ENCODE results near the gene ZNF428. TPM values are rescaled to one million over a fixed set of nuclear protein-coding genes. Genes with fewer than 3 reads are reported as not detected.

ZNF428 gene
- total RNA-seq, 2 experiments from 2014 or later: 29.9 to 31.5 TPM

DNA sequence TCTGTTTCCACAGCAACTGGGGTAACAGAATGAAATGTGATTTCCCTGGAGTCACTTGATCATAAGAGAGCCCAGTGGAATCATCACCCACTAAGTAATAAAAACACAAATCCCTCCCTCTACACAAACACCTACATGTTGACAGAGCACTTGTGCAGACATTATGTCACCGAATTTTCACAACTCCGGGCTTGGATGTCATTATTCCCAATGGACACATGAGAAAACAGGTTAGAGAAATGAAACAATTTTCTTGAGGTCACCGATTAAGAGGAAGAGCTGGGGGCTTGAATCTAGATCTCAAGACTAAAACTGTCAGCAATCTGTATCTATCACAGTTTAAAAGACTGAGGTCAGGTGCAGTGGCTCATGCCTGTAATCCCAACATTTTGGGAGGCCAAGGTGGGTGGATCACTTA lies 47.2 kb downstream of the ZNF428 start:
- Mint-ChIP-seq H3K27ac (peak overlapping the region; percentile 23), H3K4me3 (no peak overlapping the region), H3K27me3 (ENCODE audit: low read depth) (no peaks in the 10 kb centered on the region), H3K4me1 (ENCODE audit: low read depth) (peaks cover 31% of the 10 kb centered on the region), H3K9me3 (ENCODE audit: insufficient read depth) (no peaks in the 10 kb centered on the region), H3K36me3 (ENCODE audit: low read depth) (peaks cover 13% of the 10 kb centered on the region)
- POLR2A ChIA-PET: interaction anchor here (1.4 to 2.0 kb wide), 3 partner anchors 8 to 23 kb away, joined by 3 to 5 read pairs (median 4); partner anchors contain the start of gene IRGQ
- CTCF ChIA-PET: interaction anchor here (2.4 kb wide), 2 partner anchors 12 to 17 kb away, joined by 6 to 7 read pairs; no protein-coding TSS in a partner anchor
- ATAC-seq (no peak), DNase-seq (no peak)

DNA sequence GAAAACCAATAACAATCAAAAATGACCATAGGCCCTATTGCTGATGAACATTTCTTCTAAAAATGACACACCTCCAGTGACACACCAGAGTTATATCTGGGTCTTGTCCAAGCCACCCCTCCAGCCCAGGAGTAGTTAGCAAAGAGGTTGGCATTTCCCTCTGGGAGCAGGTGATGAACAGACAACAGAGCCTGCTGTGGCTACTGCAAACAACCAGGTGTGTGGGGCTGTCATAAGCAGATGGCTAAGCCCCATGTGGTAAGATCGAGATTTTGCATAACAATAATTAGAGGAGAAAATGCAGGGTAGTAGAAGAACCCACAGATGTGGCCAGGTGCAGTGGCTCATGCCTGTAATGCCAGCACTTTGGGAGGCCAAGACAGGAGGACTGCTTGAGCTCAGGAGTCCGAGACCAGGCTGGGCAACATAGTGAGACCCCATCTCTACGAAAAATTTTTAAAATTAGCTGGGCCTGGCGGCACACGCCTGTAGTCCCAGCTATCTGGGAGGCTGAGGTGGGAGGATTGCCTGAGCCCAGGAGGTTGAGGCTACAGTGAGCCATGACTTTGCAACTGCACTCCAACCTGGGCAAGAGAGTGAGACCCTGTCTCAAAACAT lies 49.1 kb downstream of the ZNF428 start:
- CTCF ChIA-PET: interaction anchor here (2.4 to 3.6 kb wide), 3 partner anchors 15 to 24 kb away, joined by 7 to 18 read pairs (median 17); no protein-coding TSS in a partner anchor
- Mint-ChIP-seq H3K36me3 (ENCODE audit: low read depth) (peaks cover 15% of the 10 kb centered on the region), H3K27ac (no peak overlapping the region)

DNA sequence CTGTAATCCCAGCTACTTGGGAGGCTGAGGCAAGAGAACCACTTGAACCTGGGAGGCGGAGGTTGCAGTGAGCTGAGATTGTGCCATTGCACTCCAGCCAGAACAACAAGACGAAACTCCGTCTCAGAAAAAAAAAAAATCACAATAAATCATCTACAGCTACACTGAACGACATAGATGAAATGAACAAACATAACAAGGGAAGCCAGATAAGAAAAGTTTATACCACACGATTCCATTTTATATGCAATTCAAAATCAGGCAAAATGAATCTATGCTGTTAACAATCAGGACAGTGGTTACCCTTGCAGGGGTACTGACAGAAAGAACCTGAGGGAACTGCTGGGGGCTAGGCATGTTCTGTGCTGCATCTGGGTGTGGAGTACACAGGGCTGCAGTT lies 49.8 kb downstream of the ZNF428 start:
- H3K27me3 Mint-ChIP-seq (ENCODE audit: low read depth): no peaks in the 10 kb centered on the region
- CTCF ChIA-PET: interaction anchor here (1.2 to 3.6 kb wide), 3 partner anchors 12 to 25 kb away, joined by 3 to 18 read pairs (median 17); no protein-coding TSS in a partner anchor
- no peak overlapping the region for H3K4me3 Mint-ChIP-seq
- H3K36me3 Mint-ChIP-seq (ENCODE audit: low read depth): peaks cover 17% of the 10 kb centered on the region
- ATAC-seq (no peak), DNase-seq (no peak)
- H3K4me1 Mint-ChIP-seq (ENCODE audit: low read depth): peaks cover 19% of the 10 kb centered on the region
- no peaks in the 10 kb centered on the region for H3K9me3 Mint-ChIP-seq (ENCODE audit: insufficient read depth)
- POLR2A ChIA-PET: no interaction called here
- no peak overlapping the region for H3K27ac Mint-ChIP-seq

More for the DNA sequence above, 49.1 kb downstream of the ZNF428 start:
- peaks cover 20% of the 10 kb centered on the region for H3K4me1 Mint-ChIP-seq (ENCODE audit: low read depth)
- DNase-seq: no peak
- no peak overlapping the region for H3K4me3 Mint-ChIP-seq
- POLR2A ChIA-PET: interaction anchor here (1.7 to 2.0 kb wide), 2 partner anchors 10 to 24 kb away, joined by 4 to 5 read pairs; no protein-coding TSS in a partner anchor
- peak; percentile 12 for ATAC-seq
- no peaks in the 10 kb centered on the region for H3K9me3 Mint-ChIP-seq (ENCODE audit: insufficient read depth)
- no peaks in the 10 kb centered on the region for H3K27me3 Mint-ChIP-seq (ENCODE audit: low read depth)

DNA sequence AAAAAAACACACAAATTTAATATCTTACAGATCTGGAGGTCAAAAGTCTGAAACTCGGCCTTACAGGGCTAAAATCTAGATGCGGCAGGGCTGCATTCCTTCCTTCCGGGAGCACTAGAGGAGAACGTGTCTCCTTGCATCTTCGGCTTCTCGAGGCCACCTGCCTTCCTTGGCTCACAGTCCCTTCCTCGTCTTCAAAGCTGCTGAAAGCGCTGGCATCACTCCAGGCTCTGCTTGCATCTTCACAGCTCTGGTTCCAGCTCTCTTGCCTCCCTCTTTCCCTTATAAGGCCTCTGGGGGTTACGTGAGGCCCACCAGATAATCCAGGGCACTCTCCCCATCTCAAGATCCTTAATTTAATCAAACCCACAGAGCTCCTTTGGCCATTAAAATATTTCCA lies 54.6 kb downstream of the ZNF428 start:
- CTCF ChIA-PET: interaction anchor here (1.0 to 4.4 kb wide), 6 partner anchors 10 to 118 kb away, joined by 3 to 30 read pairs (median 12); partner anchors contain the start of genes PINLYP and XRCC1
- H3K36me3 Mint-ChIP-seq (ENCODE audit: low read depth): peaks cover 33% of the 10 kb centered on the region
- H3K4me3 Mint-ChIP-seq: no peak overlapping the region
- H3K9me3 Mint-ChIP-seq (ENCODE audit: insufficient read depth): no peaks in the 10 kb centered on the region
- ATAC-seq (no peak), DNase-seq (no peak)
- peaks cover 46% of the 10 kb centered on the region for H3K4me1 Mint-ChIP-seq (ENCODE audit: low read depth)
- H3K27ac Mint-ChIP-seq: peak overlapping the region; percentile 57
- no peaks in the 10 kb centered on the region for H3K27me3 Mint-ChIP-seq (ENCODE audit: low read depth)
- POLR2A ChIA-PET: interaction anchor here (0.8 to 1.6 kb wide), 2 partner anchors 10 to 30 kb away, joined by 5 to 7 read pairs; no protein-coding TSS in a partner anchor

DNA sequence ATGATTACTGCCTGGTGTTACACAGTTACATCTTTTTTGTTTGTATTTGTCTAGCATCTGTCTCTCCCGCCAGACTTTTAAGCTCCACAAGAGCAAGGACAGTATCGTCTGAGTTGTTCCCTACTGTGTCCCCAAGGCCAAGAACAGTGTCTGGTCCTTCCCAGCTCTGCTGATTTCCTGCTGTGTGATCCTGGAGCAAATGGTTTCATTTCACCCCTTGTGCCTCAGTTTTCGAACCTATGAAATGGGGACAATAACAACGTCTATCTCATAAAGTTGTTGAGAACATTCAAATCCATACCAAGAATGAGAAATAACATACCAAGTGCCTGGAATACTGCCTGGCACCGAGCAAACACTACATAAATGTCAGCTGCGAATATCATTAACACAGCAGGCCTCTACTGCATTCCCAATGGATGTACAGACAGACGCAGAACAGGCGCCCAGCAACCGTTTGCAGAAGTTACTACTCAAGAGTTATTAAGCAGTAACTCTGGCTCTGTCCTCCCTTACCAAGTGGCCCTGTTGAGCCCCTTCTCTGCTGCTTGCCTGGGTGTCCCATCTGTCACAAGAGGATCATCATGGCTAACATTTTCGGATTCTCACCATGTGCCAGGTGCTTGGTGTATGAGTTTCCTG lies 55.5 kb downstream of the ZNF428 start:
- CTCF ChIA-PET: interaction anchor here (0.9 to 12.8 kb wide), 4 partner anchors 10 to 31 kb away, joined by 3 to 239 read pairs (median 22); partner anchors contain the start of genes IRGQ, XRCC1 and ZNF576
- Mint-ChIP-seq H3K36me3 (ENCODE audit: low read depth) (peaks cover 38% of the 10 kb centered on the region), H3K4me3 (no peak overlapping the region), H3K27me3 (ENCODE audit: low read depth) (no peaks in the 10 kb centered on the region), H3K9me3 (ENCODE audit: insufficient read depth) (no peaks in the 10 kb centered on the region), H3K4me1 (ENCODE audit: low read depth) (peaks cover 43% of the 10 kb centered on the region), H3K27ac (peak overlapping the region; percentile 97)
- DNase-seq: no peak
- POLR2A ChIA-PET: interaction anchor here (1.0 kb wide), 2 partner anchors 9 to 11 kb away, joined by 3 to 4 read pairs; partner anchors contain the start of genes PINLYP and XRCC1
- ATAC-seq: no peak

DNA sequence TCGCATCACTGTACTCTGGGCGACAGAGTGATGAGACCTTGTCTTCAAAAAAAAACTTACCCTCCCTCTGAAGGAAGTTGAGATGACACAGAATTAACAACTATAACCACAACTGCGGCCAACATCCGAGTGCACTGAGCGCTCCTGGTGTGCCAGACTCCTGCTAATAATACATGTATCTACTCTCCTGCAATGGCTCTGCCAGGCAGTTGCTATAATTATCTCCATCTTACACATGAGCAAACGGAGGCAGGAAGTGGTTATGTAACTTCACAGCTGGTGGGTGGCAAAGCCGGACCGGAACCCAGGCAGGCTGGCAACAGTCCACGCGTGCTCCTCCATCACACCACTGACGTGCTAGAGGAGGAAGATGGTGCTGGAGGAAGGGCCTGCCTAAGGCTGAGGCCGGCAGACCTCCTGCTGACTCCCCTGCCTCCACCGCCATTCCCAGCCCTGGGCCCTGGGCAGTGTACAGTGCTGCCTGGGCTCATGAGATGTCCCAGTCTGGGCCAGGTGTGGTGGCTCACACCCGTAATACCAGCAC lies 56.7 kb downstream of the ZNF428 start:
- Mint-ChIP-seq H3K9me3 (ENCODE audit: insufficient read depth) (no peaks in the 10 kb centered on the region), H3K27ac (peak overlapping the region; percentile 97), H3K27me3 (ENCODE audit: low read depth) (no peaks in the 10 kb centered on the region), H3K4me3 (peak overlapping the region; percentile 46), H3K36me3 (ENCODE audit: low read depth) (peaks cover 39% of the 10 kb centered on the region), H3K4me1 (ENCODE audit: low read depth) (peaks cover 43% of the 10 kb centered on the region)
- ChIA-PET POLR2A (interaction anchor here (0.6 to 1.0 kb wide), 2 partner anchors 20 to 32 kb away, joined by 3 read pairs; no protein-coding TSS in a partner anchor), CTCF (interaction anchor here (3.4 to 12.8 kb wide), 3 partner anchors 8 to 32 kb away, joined by 13 to 239 read pairs (median 30); partner anchors contain the start of genes IRGQ and ZNF576)
- peak; percentile 87 for DNase-seq
- ATAC-seq: peak; percentile 92

DNA sequence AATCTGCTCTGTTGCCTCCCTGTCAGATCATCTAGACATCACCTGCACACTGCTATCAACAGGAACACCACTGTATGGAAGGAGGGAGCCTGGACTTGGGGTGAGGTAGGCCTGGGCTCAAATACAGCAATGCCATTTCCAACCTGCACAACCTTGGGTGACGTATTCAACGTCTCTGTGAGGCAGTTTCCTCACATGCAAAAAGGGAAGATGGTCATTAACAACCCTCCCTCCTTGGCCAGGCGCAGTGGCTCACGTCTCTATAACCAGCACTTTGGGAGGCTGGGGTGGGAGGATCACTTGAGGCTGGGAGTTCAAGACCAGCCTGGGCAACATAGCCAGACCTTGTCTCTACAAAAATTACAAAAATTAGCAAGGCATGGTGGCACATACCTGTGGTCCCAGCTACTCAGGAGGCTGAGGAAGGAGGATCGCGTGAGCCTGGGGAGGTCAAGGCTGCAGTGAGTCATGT lies 57.2 kb downstream of the ZNF428 start:
- POLR2A ChIA-PET: interaction anchor here (0.6 to 1.0 kb wide), 2 partner anchors 21 to 32 kb away, joined by 3 read pairs; no protein-coding TSS in a partner anchor
- DNase-seq: no peak

DNA sequence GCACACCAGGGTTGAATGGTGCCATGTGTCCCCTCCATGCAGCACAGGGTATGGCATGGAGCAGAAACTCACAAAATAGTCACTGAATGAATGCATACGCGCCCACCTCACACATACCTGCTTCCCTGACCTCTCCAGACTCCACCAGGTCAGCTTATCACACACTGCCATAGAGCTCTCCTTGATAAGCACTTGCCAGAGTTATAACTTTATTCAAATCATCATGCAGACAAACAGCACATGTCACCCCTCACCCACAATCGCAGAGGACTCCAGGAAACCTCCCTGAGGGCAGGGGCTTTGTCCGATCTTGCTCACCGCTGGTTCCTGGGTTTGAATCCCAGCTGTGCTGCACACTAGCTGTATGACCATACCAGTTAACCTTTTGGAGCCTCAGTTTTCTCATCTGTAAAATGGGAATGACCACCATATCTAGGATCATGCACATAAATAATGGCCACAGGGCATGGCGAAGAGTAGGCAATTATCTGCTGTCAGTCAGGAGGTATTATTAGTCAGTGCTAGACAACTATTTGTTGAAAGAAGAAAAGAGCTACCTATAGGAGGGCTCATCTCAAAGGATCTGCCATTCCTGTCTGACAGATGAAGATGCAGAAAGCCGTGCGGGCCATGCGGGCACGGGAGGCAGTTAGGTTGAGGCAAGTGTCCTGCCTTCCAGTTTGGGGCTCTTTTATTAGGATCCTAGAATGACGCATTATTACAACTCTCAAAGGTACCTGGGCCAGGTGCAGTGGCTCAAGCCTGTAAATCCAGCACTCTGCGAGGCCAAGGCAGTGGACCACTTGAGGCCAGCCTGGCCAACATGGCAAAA lies 58.1 kb downstream of the ZNF428 start:
- Mint-ChIP-seq H3K27me3 (ENCODE audit: low read depth) (no peaks in the 10 kb centered on the region), H3K27ac (peak overlapping the region; percentile 97), H3K9me3 (ENCODE audit: insufficient read depth) (no peaks in the 10 kb centered on the region), H3K36me3 (ENCODE audit: low read depth) (peaks cover 41% of the 10 kb centered on the region), H3K4me3 (no peak overlapping the region), H3K4me1 (ENCODE audit: low read depth) (peaks cover 41% of the 10 kb centered on the region)
- DNase-seq (no peak), ATAC-seq (no peak)
- POLR2A ChIA-PET: interaction anchor here (0.7 kb wide), 1 partner anchor 35 kb away, joined by 4 read pairs; the partner anchor contains the start of genes IRGQ and ZNF576
- CTCF ChIA-PET: interaction anchor here (0.8 to 12.8 kb wide), 4 partner anchors 7 to 34 kb away, joined by 3 to 239 read pairs (median 18); partner anchors contain the start of genes IRGQ and ZNF576

More for the DNA sequence above, 57.2 kb downstream of the ZNF428 start:
- H3K36me3 Mint-ChIP-seq (ENCODE audit: low read depth): peaks cover 42% of the 10 kb centered on the region
- CTCF ChIA-PET: interaction anchor here (4.4 to 12.8 kb wide), 2 partner anchors 8 to 33 kb away, joined by 30 to 239 read pairs; partner anchors contain the start of genes IRGQ and ZNF576
- peak overlapping the region; percentile 46 for H3K4me3 Mint-ChIP-seq
- peak; percentile 3 for ATAC-seq
- H3K9me3 Mint-ChIP-seq (ENCODE audit: insufficient read depth): no peaks in the 10 kb centered on the region
- peaks cover 43% of the 10 kb centered on the region for H3K4me1 Mint-ChIP-seq (ENCODE audit: low read depth)
- peak overlapping the region; percentile 97 for H3K27ac Mint-ChIP-seq
- H3K27me3 Mint-ChIP-seq (ENCODE audit: low read depth): no peaks in the 10 kb centered on the region

DNA sequence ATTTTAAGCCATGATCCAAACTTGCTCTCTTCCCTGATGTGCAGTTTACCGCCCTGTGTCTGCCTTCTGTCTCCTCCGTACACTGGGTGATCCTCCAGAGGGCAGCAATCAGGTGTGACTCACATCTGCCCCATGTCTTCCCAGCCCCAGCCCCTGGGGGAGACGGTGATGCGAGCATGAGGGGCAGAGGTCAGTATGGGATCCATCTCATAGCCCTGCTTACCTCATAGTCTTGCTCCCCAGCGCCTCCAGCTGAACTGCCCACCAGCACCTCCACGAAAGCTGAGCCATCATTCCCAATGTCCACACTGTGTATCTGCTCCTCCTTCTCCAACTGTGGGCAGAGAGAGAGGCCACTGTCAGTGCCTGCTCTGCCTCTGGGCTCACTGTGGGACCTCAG lies 58.7 kb downstream of the ZNF428 start:
- Mint-ChIP-seq H3K27ac (peak overlapping the region; percentile 97), H3K4me3 (no peak overlapping the region), H3K27me3 (ENCODE audit: low read depth) (no peaks in the 10 kb centered on the region), H3K4me1 (ENCODE audit: low read depth) (peaks cover 41% of the 10 kb centered on the region), H3K9me3 (ENCODE audit: insufficient read depth) (no peaks in the 10 kb centered on the region), H3K36me3 (ENCODE audit: low read depth) (peaks cover 41% of the 10 kb centered on the region)
- DNase-seq (no peak), ATAC-seq (no peak)
- POLR2A ChIA-PET: interaction anchor here (0.7 kb wide), 1 partner anchor 36 kb away, joined by 4 read pairs; the partner anchor contains the start of genes IRGQ and ZNF576
- CTCF ChIA-PET: interaction anchor here (1.6 to 12.8 kb wide), 2 partner anchors 11 to 34 kb away, joined by 6 to 239 read pairs; partner anchors contain the start of genes IRGQ and ZNF576

Data from activated CD8-positive, alpha-beta T cell treated with anti-CD3 and anti-CD28 coated beads, Interleukin-2, amount 10 ng/mL, durations not matched to agents 7 days and 5 days (primary cell).